Heart left ventricle (tissue), 16 donors: ENCODE measurements around the gene C1orf122. TPM values are rescaled to one million over a fixed set of nuclear protein-coding genes. Genes with fewer than 3 reads are reported as not detected.

Experiments
- ATAC-seq, 4 donors: fragments of 200-7000 bp; cut with Tn5 transposase; one replicate each; pipeline ENCODE4 v1.9.1; 2020 to 2022; ENCODE audit warnings: moderate library complexity in 4 of 4, mild to moderate bottlenecking in 3 of 4, moderate number of reproducible peaks in 1 of 4
- DNase-seq, 5 donors: peaks; one replicate each; pipeline ENCODE4 v3.0.0-alpha.2; 2020
- H3K27ac ChIP-seq, 12 donors: fragments of 200-600 bp; sonication (generic) in 4 of 12; one replicate each; pipeline versions ENCODE4 v1.5.0 to v1.8.0; 2016 to 2022; ENCODE audit warnings: mild to moderate bottlenecking in 2 of 12
- H3K27me3 ChIP-seq, 9 donors: fragments of 200-600 bp; sonication (generic) in 2 of 9; one replicate each; pipeline versions ENCODE4 v1.5.1 to v1.8.0; 2016 to 2022; ENCODE audit warnings: mild to moderate bottlenecking in 3 of 9
- H3K36me3 ChIP-seq, 9 donors: fragments of 200-600 bp; sonication (generic) in 2 of 9; one replicate each; pipeline versions ENCODE4 v1.5.0 to v1.8.0; 2018 to 2022; ENCODE audit warnings: mild to moderate bottlenecking in 2 of 9
- H3K4me1 ChIP-seq, 12 donors: fragments of 200-600 bp; sonication (generic) in 4 of 12; one replicate each; pipeline versions ENCODE4 v1.5.0 to v1.8.0; 2016 to 2022; ENCODE audit warnings: mild to moderate bottlenecking in 3 of 12
- H3K4me3 ChIP-seq, 12 donors: fragments of 200-600 bp; sonication (generic) in 4 of 12; one replicate each; pipeline versions ENCODE4 v1.5.0 to v1.8.0; 2017 to 2022; ENCODE audit warnings: mild to moderate bottlenecking in 9 of 12, moderate library complexity in 4 of 12
- H3K9me3 ChIP-seq, 12 donors: fragments of 200-600 bp; sonication (generic) in 4 of 12; one replicate each; pipeline versions ENCODE4 v1.5.0 to v1.8.0; 2016 to 2022; ENCODE audit warnings: mild to moderate bottlenecking in 1 of 12
- CTCF ChIP-seq, 12 donors: fragments of 200-600 bp; sonication (generic) in 4 of 12; IDR thresholded peaks; one replicate each; pipeline versions ENCODE4 v1.5.0 to v1.8.0; 2018 to 2022; ENCODE audit warnings: antibody characterized with exemption in 12 of 12, mild to moderate bottlenecking in 5 of 12
- POLR2A ChIP-seq, 2 donors: fragments of 450-650 bp; IDR thresholded peaks; one replicate each; pipeline ENCODE4 v1.6.1; 2017; ENCODE audit warnings: antibody characterized with exemption in 2 of 2, mild to moderate bottlenecking in 2 of 2, moderate library complexity in 2 of 2
- WGBS, 4 donors: extraction: QIAGEN DNeasy Blood & Tissue Kit in 2 of 4; methylation state at CpG; one replicate each; pipeline versions ENCODE4 v1.1.5 to v1.1.7; 2013 to 2018; 5-methylcytosine and 5-hydroxymethylcytosine counted together
- intact Hi-C, 10 donors: fragments of 100-400 bp; cut with DNase I; formaldehyde crosslinking; loops; one replicate each; pipeline versions ENCODE4 v1.11.1 to v1.14.2; 2022
- polyA plus RNA-seq, 2 donors: library from polyadenylated mRNA; stranded (reverse); fragments of 200-250 nt; gene quantifications; one replicate each; pipeline ENCODE4 v1.2.3, GENCODE V29; 2013
- total RNA-seq, 9 donors: library from RNA; depleted of rRNA in 2 of 9; stranded (reverse); fragments of >200 nt in 2 of 9; fragmentation: NEBNext Ultra II Directional in 3 of 9; extraction: Animal tissue kit (Norgen Biotek cat#: 25700) in 3 of 9; gene quantifications; one replicate each; pipeline versions ENCODE4 v1.1.0 to v1.2.4, GENCODE V29; 2016 to 2023
- donor health status: ischemic (EF 13 %, LVEDD 7.1; RV severe dilation, severe dysfunction).
- donor health status: healthy with polysubstance abuse.
- donor health status: DM: no; HTN: yes; CAD: no.
- donor health status: DM: no; HTN: no; CAD: no.
- donor health status: ischemic (EF 25% LVEDD 6.9; RV normal size, moderate dysfunction).
- donor health status: ischemic (EF 25% LVEDD 5.7; RV mildly dilated, moderate dysfunction).
- donor health status: healthy.
- donor health status: DM: yes; HTN: yes; CAD: no.
- donor health status: ischemic (EF 35%, LVEDD 5.7; RV mildly dilated, moderate dysfunction).
- donor health status: nonischemic (EF 11% LVEDD 7.7; RV severe dilation, severe dysfunction).
- donor health status: DM: yes; HTN: yes; CAD: no.
- donor health status: PGD.
- donor health status: ischemic (EF 29% LVEDD 5.4; RV normal size, mild dysfunction).
- donor health status: nonischemic (EF 23%, LVEDD 6.1; RV moderate dilation, normal function).

Gene C1orf122
- total and polyA plus RNA-seq, 11 donors = 29.1 to 93.0 (median 44.0) TPM

- Histone ChIP-seq H3K4me3 (peak overlapping the region in 1 of 12 donors; percentile 51), H3K9me3 (no peaks in the 10 kb centered on the region), H3K27ac (no peak overlapping the region), H3K36me3 (peaks cover 0 to 10% (median 4%) of the 10 kb centered on the region in 9 donors), H3K4me1 (peaks cover 0 to 20% (median 13%) of the 10 kb centered on the region in 12 donors), H3K27me3 (peaks cover 0 to 16% (median 0%) of the 10 kb centered on the region in 9 donors)
- intact Hi-C loops = loop anchor here in 1 of 10 donors (10.0 kb wide), 1 partner anchor 101 kb away; the partner anchor contains the start of gene CDCA8
- no peak for TF ChIP-seq POLR2A (IDR thresholded peaks at IDR 0.05)
- TF ChIP-seq CTCF (IDR thresholded peaks at IDR 0.05) = no peak
- DNase-seq = peak; percentile 45 to 83 (median 52)
- peak; percentile 39 to 78 (median 64) for ATAC-seq
- 25 to 46% (median 30%) methylated on average over 10 to 22 of the region's 22 CpGs for WGBS, 4 donors
These were observed 12.1 kb upstream of the C1orf122 start for GRCh38 chr1:37795340-37796125.

DNA sequence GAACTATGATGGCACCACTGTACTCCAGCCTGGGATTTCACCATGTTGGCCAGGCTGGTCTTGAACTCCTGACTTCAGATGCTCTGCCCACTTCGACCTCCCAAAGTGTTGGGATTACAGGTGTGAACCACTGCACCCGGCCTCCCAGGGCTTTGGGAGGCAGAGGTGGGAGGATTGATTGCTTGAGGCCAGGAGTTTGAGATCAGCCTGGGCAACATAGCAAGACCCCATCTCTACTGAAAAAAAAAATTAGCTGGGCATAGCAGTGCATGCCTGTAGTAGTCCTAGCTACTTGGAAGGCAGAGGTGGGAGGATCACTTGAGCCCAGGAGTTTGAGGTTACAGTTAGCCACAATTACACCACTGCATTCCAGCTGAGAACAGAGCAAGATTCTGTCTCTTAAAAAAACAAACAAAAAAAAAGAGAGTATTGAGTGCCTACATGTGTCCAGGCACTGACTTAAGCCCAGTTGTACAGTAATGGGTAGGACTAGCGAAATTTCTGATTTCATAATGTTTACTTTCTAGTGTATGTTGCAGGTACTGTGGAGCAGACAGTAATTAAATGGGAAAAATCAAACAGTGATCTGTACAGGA is 9.7 kb upstream of the C1orf122 start:
- Histone ChIP-seq H3K4me3 (no peak overlapping the region), H3K9me3 (no peaks in the 10 kb centered on the region), H3K36me3 (peaks cover 0 to 30% (median 19%) of the 10 kb centered on the region in 9 donors), H3K27me3 (peaks cover 0 to 12% (median 0%) of the 10 kb centered on the region in 9 donors), H3K27ac (no peak overlapping the region), H3K4me1 (peaks cover 0 to 20% (median 13%) of the 10 kb centered on the region in 12 donors)
- WGBS, 4 donors = 75 to 96% (median 86%) methylated on average over 3 of the region's 3 CpGs
- DNase-seq = no peak
- TF ChIP-seq CTCF (IDR thresholded peaks at IDR 0.05) (no peak), POLR2A (IDR thresholded peaks at IDR 0.05) (no peak)
- intact Hi-C loops = loop anchor here in 1 of 10 donors (10.0 kb wide), 1 partner anchor 103 kb away; the partner anchor contains the start of gene CDCA8
- no peak for ATAC-seq

GRCh38 chr1:37802439-37802838 is 5.2 kb upstream of the C1orf122 start:
- WGBS, 4 donors = 90 to 100% (median 93%) methylated on average over 1 of the region's 1 CpG
- intact Hi-C loops = loop anchor here in 4 of 10 donors (10.0 kb wide), 4 partner anchors 52 to 208 kb away; partner anchors contain the start of genes CDCA8 (in 1 of the 4), GNL2 (in 1 of the 4) and MTF1 (in 1 of the 4)

More at GRCh38 chr1:37802439-37802838, 5.2 kb upstream of the C1orf122 start:
- Histone ChIP-seq H3K36me3 (peaks cover 0 to 69% (median 60%) of the 10 kb centered on the region in 9 donors), H3K4me3 (no peak overlapping the region), H3K27ac (no peak overlapping the region), H3K9me3 (no peaks in the 10 kb centered on the region), H3K27me3 (no peaks in the 10 kb centered on the region), H3K4me1 (peaks cover 4 to 16% (median 11%) of the 10 kb centered on the region in 12 donors)
- ATAC-seq (no peak), DNase-seq (no peak)
- TF ChIP-seq CTCF (IDR thresholded peaks at IDR 0.05) = no peak
